GM18907 (cell line): Measurements from ENCODE around the gene PAQR8.

Experiments used
- ATAC-seq: cut with Tn5 transposase; IDR thresholded peaks from one replicate; pipeline ENCODE4 v1.9.1; 2021; ENCODE audit warnings: mild to moderate bottlenecking, moderate library complexity; ENCODE audit not compliant: unreplicated experiment

The PAQR8 gene

GRCh38 chr6:52457096-52457495, 95.1 kb downstream of the PAQR8 start:
- no peak for ATAC-seq
